HG02852 (cell line): ENCODE measurements around the gene WNK4.

Experiments used
- ATAC-seq: cut with Tn5 transposase; IDR thresholded peaks from one replicate; pipeline ENCODE4 v1.9.1; 2021; ENCODE audit warnings: mild to moderate bottlenecking, moderate library complexity; ENCODE audit not compliant: unreplicated experiment

The WNK4 gene

GRCh38 chr17:42795465-42795864, 15.1 kb downstream of the WNK4 start:
- ATAC-seq, result no peak

- ATAC-seq, result no peak
Measured at GRCh38 chr17:42796066-42796758, 15.8 kb downstream of the WNK4 start.

- ATAC-seq, result no peak
Measured at GRCh38 chr17:42797067-42798007, 16.9 kb downstream of the WNK4 start.

GRCh38 chr17:42798011-42798382, 17.6 kb downstream of the WNK4 start:
- ATAC-seq, result no peak

GRCh38 chr17:42798383-42799380, 18.3 kb downstream of the WNK4 start, which contains the start of the genes CNTD1 and COA3:
Gene CNTD1, plus strand, starts transcription at chr17:42798861. Its CDS starts 207 bp downstream, at chr17:42799068.
Gene COA3, minus strand, starts transcription at chr17:42798704. Its CDS starts 23 bp downstream, at chr17:42798681.
- ATAC-seq, result peak; percentile 65

- no peak for ATAC-seq
Measured at GRCh38 chr17:42803074-42803883, 22.9 kb downstream of the WNK4 start.

GRCh38 chr17:42804918-42805367, 24.5 kb downstream of the WNK4 start:
- no peak for ATAC-seq

- ATAC-seq, result no peak
Measured at GRCh38 chr17:42806249-42806648, 25.8 kb downstream of the WNK4 start.

GRCh38 chr17:42809250-42809649, 28.8 kb downstream of the WNK4 start:
- ATAC-seq, result no peak

- ATAC-seq, result no peak
Measured at GRCh38 chr17:42814633-42815399, 34.4 kb downstream of the WNK4 start.

GRCh38 chr17:42817866-42818265, 37.5 kb downstream of the WNK4 start:
- ATAC-seq, result no peak

GRCh38 chr17:42818379-42818778, 38.0 kb downstream of the WNK4 start:
- ATAC-seq, result no peak

GRCh38 chr17:42819939-42820535, 39.6 kb downstream of the WNK4 start:
- ATAC-seq, result no peak

GRCh38 chr17:42821176-42821575, 40.8 kb downstream of the WNK4 start:
- no peak for ATAC-seq

- no peak for ATAC-seq
Measured at GRCh38 chr17:42827472-42827871, 47.1 kb downstream of the WNK4 start.

GRCh38 chr17:42830971-42831370, 50.6 kb downstream of the WNK4 start:
- no peak for ATAC-seq

- peak; percentile 20 for ATAC-seq
Measured at GRCh38 chr17:42832213-42832933, 52.0 kb downstream of the WNK4 start.
